Upper lobe of left lung (tissue), 4 donors: ENCODE measurements around the gene PRKAR1B.

Experiments
- POLR2A ChIP-seq, 4 donors: fragments of 450-650 bp; IDR thresholded peaks; one replicate each; pipeline ENCODE4 v1.5.1; 2016 to 2017; ENCODE audit warnings: antibody characterized with exemption in 4 of 4, mild to moderate bottlenecking in 2 of 4
- POLR2AphosphoS5 ChIP-seq, 2 donors: sonication (generic); formaldehyde crosslinking; IDR thresholded peaks; one replicate each; pipeline ENCODE4 v1.5.1; 2017; ENCODE audit warnings: antibody characterized with exemption in 2 of 2
- TF ChIP-seq, protein P1 (sequence below), 6 experiments: fragments of 450-650 bp in 4 of 6; fragments of 200-600 bp in 2 of 6; sonication (generic) in 2 of 6; IDR thresholded peaks; one replicate each; pipeline ENCODE4 v1.5.1; 2016 to 2019; ENCODE audit warnings: antibody characterized with exemption in 6 of 6

DNA sequence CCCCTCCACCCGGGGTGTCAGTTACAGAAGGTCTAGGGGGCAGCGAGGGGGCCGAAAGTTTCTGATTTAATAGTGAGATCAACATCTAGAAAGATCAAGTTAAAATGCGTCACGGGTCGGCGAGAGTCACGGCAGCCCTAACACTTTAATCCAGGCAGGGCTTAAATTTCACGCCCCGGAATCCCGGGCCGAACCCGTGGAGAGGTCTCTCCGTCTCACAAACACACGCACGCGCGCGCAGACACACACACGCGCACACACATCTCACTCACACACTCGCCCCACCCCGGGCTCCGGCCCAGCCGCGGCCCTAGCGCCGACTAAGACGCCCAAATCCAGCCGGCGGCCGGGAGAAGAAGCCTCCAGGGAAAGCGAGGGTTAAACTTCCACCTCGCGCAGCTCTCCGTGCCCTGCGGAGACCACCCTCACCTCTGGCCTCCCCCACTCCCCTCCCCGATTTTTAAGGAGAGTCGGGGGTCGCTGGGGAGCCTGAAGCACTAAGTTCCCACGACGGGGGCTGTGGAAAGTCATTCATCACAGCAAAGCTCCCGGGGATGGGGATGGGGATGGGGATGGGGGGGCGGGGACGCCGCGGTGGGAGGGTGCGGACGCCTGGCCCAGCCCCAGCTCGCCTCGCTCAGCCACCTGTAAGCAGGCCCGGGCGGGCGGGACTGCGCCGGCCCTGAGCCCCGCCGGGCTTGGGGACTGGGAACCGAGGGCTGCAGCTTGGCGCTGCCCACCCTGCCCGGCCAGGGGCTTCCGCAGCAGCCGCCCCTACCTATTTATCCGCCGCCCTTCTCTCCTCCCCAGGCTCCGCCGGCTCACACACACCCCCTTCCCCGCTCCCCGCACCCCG, 209.1 kb downstream of the PRKAR1B start:
- TF ChIP-seq, protein P1, sequence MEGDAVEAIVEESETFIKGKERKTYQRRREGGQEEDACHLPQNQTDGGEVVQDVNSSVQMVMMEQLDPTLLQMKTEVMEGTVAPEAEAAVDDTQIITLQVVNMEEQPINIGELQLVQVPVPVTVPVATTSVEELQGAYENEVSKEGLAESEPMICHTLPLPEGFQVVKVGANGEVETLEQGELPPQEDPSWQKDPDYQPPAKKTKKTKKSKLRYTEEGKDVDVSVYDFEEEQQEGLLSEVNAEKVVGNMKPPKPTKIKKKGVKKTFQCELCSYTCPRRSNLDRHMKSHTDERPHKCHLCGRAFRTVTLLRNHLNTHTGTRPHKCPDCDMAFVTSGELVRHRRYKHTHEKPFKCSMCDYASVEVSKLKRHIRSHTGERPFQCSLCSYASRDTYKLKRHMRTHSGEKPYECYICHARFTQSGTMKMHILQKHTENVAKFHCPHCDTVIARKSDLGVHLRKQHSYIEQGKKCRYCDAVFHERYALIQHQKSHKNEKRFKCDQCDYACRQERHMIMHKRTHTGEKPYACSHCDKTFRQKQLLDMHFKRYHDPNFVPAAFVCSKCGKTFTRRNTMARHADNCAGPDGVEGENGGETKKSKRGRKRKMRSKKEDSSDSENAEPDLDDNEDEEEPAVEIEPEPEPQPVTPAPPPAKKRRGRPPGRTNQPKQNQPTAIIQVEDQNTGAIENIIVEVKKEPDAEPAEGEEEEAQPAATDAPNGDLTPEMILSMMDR (IDR thresholded peaks at IDR 0.05), result no peak
- TF ChIP-seq POLR2AphosphoS5 (IDR thresholded peaks at IDR 0.05) (no peak), POLR2A (IDR thresholded peaks at IDR 0.05) (peak in 1 of 4 donors; percentile 24)
